Kidney capillary endothelial cell (primary cell): ENCODE measurements around the gene RNF141.
A peak's percentile ranks its signal among the peaks of the same experiment; 100 is the strongest.

Source experiments
- DNase-seq: peaks from one replicate; pipeline ENCODE4 v3.0.0-alpha.2; 2018; ENCODE audit warnings: low spot score

The RNF141 gene

DNA sequence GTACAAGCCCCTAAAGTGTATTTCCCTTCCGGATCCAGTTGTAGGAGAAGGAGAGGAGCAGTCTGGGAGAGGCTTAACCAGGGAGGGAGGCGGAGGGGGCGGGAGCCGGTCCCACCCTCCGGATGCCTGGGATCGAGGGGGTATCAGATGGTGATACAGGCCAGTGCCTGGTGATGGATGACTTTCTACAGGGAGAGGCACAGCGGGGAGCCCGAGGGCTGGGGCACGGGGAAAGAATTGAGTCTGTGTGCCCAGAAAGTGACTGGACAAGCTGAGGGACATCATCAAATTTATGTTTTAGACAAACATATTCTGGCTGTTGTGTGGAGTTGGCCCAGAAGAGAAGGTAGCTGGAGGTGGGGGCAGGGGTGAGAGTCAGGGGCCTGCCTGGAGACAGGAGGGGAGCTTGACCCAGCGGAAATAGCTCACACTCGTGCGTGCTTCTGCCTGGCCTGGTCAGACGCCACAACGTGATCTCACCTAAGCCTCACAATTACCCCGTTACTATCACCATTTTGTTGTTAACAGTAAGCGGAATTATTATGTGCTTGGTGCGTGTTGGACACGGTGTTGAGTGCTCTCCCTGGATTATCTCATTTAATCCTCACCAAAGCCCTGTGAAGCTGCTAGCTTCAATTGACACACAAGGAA, 43.5 kb downstream of the RNF141 start:
- no peak for DNase-seq

- no peak for DNase-seq
These were observed 44.6 kb downstream of the RNF141 start for GRCh38 chr11:10496296-10496936.

GRCh38 chr11:10495464-10495786, 45.6 kb downstream of the RNF141 start:
- no peak for DNase-seq

- DNase-seq: no peak
These were observed 46.1 kb downstream of the RNF141 start for GRCh38 chr11:10494636-10495463.

DNA sequence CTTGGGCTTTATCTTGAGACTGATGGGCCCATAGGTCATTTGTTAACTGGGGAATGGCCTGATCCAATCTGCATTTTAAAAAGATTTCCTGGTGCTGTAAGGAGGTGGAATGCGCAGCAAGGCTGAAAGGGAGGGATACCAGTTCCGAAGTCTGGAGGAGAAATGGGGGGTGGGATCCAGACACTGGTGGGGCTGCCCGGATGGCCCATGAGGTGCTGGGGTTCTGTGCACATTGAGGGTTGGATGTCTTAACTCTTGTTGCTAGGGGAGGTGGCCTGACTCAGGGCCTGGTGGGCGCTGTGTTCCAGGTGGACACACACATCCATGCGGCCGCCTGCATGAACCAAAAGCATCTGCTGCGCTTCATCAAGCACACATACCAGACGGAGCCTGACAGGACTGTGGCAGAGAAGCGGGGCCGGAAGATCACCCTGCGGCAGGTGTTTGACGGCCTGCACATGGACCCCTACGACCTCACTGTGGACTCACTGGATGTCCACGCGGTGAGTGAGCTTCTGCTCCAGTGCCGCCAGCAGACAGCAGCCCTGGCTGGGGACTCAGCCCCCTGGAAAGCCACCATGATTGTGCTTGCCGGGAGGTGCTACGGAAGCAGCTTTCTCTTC, 47.8 kb downstream of the RNF141 start:
- DNase-seq: no peak

DNA sequence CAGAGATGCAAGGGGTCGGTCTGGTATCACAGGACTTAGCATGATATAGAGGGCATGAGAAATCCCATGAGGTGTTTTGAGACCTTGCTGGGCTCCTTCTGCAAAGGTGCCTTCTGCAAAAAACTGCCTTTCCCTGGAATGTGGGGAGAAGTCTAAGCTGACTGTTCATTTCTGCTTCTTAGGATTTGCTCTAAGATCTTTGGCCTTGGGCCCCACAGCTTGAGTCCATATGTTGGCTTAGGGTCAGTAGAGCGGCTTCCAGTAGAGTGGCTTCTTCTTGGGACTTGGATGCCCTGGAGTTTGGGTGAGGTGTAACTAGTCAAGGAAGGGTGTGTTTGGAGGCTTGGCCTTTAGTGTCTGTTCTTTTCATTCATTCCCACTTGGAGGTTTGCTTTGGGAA, 48.9 kb downstream of the RNF141 start:
- no peak for DNase-seq

GRCh38 chr11:10490398-10491241, 50.4 kb downstream of the RNF141 start:
- DNase-seq: peak; percentile 96

DNA sequence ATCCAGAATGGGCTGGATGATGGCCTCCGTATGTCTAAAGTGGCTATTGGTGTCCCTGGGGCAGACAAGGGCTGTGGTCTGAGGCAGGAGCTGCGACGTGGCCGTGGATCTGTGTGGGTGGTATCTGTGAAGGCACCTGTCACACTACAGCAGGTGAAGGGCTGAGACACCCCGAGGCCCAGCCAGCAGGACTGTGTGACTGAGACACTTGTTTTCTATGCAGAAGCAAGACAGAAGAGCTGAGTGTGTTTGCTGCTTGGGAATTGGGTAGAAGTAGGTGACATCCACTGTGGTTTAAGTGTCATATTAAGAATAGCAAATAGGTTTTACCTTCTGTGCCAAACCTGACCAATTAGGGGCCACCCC, 51.0 kb downstream of the RNF141 start:
- DNase-seq: no peak

- no peak for DNase-seq
These were observed 51.9 kb downstream of the RNF141 start for GRCh38 chr11:10488934-10489691.

DNA sequence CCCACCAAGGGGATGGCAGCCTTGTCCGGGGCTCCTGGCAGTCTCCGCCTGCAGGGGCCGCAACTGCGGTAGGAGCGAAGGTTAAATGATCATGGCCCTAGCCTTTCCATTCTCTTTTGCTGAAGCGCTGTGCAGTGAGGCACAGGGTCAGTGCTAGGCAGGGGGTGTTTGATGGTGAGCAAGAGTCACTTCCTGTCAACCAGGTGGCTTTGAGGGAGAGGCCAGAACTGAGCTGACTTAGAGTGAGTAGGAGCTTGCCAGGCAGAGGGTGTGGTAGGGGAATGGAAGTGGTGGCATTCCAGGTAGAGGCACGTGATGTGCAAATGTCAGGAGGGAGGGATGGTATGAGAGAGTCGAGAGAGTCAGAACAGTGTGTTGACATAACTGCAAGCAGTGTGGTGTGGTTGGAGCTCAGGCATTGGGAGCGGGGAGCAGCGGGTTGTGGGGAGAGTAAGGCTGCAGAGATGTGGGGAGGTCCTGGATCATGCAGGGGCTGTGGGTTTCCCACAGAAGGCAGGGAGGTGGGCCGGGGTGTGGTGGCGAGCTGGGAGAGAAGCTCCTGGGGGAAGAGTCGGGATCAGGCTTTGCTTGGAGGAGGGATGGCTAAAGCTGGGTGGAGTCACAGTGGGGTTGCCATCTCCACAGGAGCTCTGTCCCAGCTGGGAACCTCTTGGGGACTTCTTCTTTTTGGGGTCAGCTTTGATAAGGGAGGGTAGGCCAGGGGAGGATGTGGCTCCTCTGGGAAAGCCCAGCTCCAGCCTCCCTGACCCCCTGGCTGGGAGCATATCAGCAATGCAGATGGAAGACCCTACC, 52.7 kb downstream of the RNF141 start:
- DNase-seq: no peak

GRCh38 chr11:10487002-10487647, 53.9 kb downstream of the RNF141 start:
- no peak for DNase-seq

GRCh38 chr11:10486161-10486840, 54.7 kb downstream of the RNF141 start:
- no peak for DNase-seq

GRCh38 chr11:10485646-10486045, 55.3 kb downstream of the RNF141 start:
- no peak for DNase-seq

- no peak for DNase-seq
These were observed 56.4 kb downstream of the RNF141 start for GRCh38 chr11:10484461-10485180.

- no peak for DNase-seq
These were observed 57.4 kb downstream of the RNF141 start for GRCh38 chr11:10483584-10483983.

- DNase-seq: no peak
These were observed 57.8 kb downstream of the RNF141 start for GRCh38 chr11:10483174-10483573.

DNA sequence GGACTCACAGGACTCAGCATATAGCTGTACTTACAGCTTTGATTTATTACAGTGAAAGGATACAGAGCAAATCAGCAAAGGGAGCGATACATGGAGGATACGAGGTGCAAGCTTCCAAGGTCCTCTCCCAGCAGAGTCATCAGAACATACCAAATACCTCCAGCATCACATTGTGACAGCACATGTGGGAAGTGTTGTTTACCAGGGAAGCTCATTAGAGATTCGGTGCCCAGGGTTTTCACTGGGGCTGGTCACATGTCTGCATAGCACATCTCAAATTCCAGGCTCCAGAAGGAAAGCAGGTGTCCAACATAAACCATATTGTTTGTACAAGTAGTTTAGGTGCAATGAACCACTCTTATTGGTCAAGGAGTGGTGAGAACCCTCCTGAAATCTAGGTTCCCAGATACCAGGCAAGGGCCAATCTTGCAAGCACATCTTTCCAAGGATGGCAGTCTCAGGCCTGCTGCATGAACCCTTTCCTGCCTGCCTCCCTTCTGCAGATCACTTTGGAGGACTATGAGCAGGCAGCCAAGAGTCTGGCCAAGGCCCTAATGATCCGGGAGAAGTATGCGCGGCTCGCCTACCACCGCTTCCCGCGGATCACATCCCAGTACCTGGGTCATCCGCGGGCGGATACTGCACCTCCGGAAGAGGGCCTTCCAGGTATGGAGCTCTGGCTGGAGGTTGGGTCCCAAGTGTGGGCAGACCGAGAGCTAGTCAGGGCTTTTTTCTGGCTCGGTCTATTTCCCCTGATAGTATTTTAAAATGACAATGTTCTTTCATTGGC, 59.2 kb downstream of the RNF141 start:
- no peak for DNase-seq

- DNase-seq: no peak
These were observed 60.2 kb downstream of the RNF141 start for GRCh38 chr11:10480760-10481159.
